ENCODE data around the gene IMMP1L. TPM values are rescaled to one million over a fixed set of nuclear protein-coding genes. Genes with fewer than 3 reads are reported as not detected.

Gene IMMP1L
- total RNA-seq, 4 donors from 2014 or later = 6.5 to 30.5 (median 12.5) TPM

DNA sequence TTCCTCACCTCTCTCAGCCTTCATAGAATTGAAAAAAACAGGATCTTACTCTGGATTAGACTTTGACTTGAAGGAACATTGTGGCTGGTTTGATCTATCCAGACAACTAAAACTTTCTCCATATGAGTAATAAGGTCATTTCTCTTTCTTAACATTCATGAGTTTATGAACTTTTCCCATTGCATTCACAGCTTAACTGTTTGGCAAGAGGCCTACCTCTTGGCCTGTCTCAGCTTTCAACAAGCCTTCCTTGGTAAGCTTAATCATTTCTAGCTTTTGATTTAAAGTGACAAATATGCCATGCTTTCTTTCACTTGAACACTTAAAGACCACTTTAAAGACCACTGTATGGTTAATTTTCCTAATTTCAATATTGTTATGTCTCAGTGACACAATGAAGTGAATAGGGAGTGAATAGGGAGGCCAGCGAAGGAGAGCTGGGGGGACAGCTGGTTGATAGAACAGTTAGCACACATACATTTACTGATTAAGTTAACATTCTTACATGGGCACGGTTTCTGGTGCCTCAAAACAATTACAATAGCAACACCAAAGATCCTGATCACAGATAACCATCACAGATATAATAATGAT is 17.0 kb downstream of the IMMP1L start:
- peaks cover 0 to 9% (median 0%) of the 10 kb centered on the region in 3 donors for H3K4me1 ChIP-seq

DNA sequence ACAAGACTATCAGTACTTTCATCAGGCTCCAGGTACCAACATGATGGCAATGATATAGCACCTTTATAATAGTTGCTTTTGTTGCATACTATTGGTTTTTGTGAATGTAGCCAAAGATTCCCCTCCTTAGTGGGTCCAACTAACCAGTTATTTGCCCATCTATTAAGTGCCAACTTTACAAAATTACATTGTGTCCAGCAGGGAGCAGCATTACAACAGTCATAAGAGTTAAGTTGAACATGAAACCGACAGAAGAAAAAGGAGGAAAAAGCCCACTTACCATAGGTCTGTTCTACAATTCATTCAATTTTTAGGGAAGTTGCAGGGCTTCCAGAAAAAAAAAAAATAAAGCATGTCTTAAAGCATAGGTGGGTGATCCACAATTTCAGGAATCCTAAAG is 21.6 kb downstream of the IMMP1L start:
- H3K9me3 ChIP-seq = no peaks in the 10 kb centered on the region
- no peaks in the 10 kb centered on the region for H3K36me3 ChIP-seq
- no peaks in the 10 kb centered on the region for H3K27me3 ChIP-seq
- peaks cover 0 to 9% (median 0%) of the 10 kb centered on the region in 3 donors for H3K4me1 ChIP-seq
- H3K27ac ChIP-seq = no peak overlapping the region
- 25 to 36% methylated on average over 1 of the region's 1 CpG for WGBS, 2 donors
- peak in 4 of 6 experiments; percentile 13 to 40 (median 20) for TF ChIP-seq CTCF (IDR thresholded peaks at IDR 0.05)
- TF ChIP-seq POLR2A (IDR thresholded peaks at IDR 0.05) = no peak
- no peak overlapping the region for H3K4me3 ChIP-seq
- DNase-seq = no peak
- intact Hi-C loops (cut with DNase I) = no loop called here

More for the DNA sequence above, 17.0 kb downstream of the IMMP1L start:
- H3K36me3 ChIP-seq = peaks cover 0 to 19% (median 0%) of the 10 kb centered on the region in 3 donors
- H3K9me3 ChIP-seq = no peaks in the 10 kb centered on the region
- no peaks in the 10 kb centered on the region for H3K27me3 ChIP-seq
- no peak overlapping the region for H3K4me3 ChIP-seq
- H3K27ac ChIP-seq = no peak overlapping the region
- WGBS, 2 donors = 89 to 100% methylated on average over 2 of the region's 2 CpGs
- TF ChIP-seq POLR2A (IDR thresholded peaks at IDR 0.05) (no peak), CTCF (IDR thresholded peaks at IDR 0.05) (no peak)
- DNase-seq = no peak
- intact Hi-C loops (cut with DNase I) = no loop called here

DNA sequence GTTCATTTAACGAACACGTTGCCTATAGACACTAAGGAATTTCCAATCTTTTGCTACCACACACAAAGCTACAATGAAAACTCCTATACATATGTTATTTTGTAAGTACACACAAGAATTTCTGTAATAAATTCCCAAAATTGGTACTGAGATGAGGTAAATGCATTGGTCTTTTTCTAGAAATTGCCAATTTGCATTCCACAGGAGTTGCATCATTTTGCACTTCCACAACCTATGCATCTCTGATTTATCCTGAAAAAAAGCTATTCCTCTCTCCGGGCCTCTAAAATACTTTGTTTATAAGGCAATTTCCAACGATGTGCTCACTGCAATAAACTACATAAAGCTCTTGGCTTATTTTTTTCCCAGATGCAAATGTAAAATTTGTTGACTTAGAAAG is 24.9 kb downstream of the IMMP1L start:
- no peak for TF ChIP-seq CTCF (IDR thresholded peaks at IDR 0.05)
- TF ChIP-seq POLR2A (IDR thresholded peaks at IDR 0.05) = no peak
- intact Hi-C loops (cut with DNase I) = no loop called here
- H3K4me1 ChIP-seq = no peaks in the 10 kb centered on the region
- H3K9me3 ChIP-seq = no peaks in the 10 kb centered on the region
- no peak for DNase-seq
- H3K4me3 ChIP-seq = no peak overlapping the region
- no peaks in the 10 kb centered on the region for H3K27me3 ChIP-seq
- WGBS, 2 donors = 81 to 85% methylated on average over 4 of the region's 4 CpGs
- H3K36me3 ChIP-seq = no peaks in the 10 kb centered on the region
- no peak overlapping the region for H3K27ac ChIP-seq

DNA sequence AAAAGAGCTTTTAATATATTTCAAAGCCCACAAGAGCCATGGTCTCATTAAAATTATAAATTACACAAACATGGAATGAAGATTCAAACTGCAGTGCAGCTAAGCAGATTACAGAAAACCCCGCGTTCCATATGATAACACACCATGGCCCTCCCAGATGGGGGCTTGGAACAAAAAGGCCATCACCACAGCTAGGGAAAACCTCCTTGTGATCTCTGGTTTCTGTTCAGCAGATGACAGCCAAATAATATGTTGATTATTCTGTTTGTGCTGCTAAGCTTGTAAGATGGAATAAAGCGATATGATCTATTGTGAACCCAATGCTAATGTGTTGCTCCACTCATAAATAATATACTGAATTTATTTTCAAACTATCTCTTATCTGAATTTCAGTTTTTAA is 28.5 kb downstream of the IMMP1L start:
- Histone ChIP-seq H3K4me3 (no peak overlapping the region), H3K27me3 (no peaks in the 10 kb centered on the region), H3K9me3 (no peaks in the 10 kb centered on the region), H3K27ac (no peak overlapping the region), H3K4me1 (no peaks in the 10 kb centered on the region), H3K36me3 (no peaks in the 10 kb centered on the region)
- DNase-seq = no peak
- intact Hi-C loops (cut with DNase I) = no loop called here
- TF ChIP-seq CTCF (IDR thresholded peaks at IDR 0.05) (no peak), POLR2A (IDR thresholded peaks at IDR 0.05) (no peak)
- WGBS, 2 donors = 94% methylated on average over 3 of the region's 3 CpGs

GRCh38 chr11:31479066-31479465 is 30.4 kb downstream of the IMMP1L start:
- H3K27ac ChIP-seq = no peak overlapping the region
- DNase-seq = no peak
- intact Hi-C loops (cut with DNase I) = no loop called here
- TF ChIP-seq POLR2A (IDR thresholded peaks at IDR 0.05) (no peak), CTCF (IDR thresholded peaks at IDR 0.05) (no peak)
- H3K36me3 ChIP-seq = no peaks in the 10 kb centered on the region
- no peak overlapping the region for H3K4me3 ChIP-seq
- H3K9me3 ChIP-seq = no peaks in the 10 kb centered on the region
- H3K4me1 ChIP-seq = no peaks in the 10 kb centered on the region
- no peaks in the 10 kb centered on the region for H3K27me3 ChIP-seq
- 91% methylated on average over 4 of the region's 4 CpGs for WGBS, 2 donors
